K562 (cell line): Measurements from ENCODE around the gene AHI1. TPM values are rescaled to one million over a fixed set of nuclear protein-coding genes. Genes with fewer than 3 reads are reported as not detected.
A peak's percentile ranks its signal among the peaks of the same experiment; 100 is the strongest.

Experiments
- BRD4 ChIP-seq: fragments of 200-600 bp; sonication (generic); IDR thresholded peaks from 2 replicates; pipeline ENCODE4 v1.6.1; 2017; ENCODE audit warnings: inconsistent platforms
- CHAMP1 ChIP-seq: fragments of 450-650 bp; IDR thresholded peaks from 2 replicates; pipeline ENCODE4 v1.6.1; 2016; ENCODE audit warnings: mild to moderate bottlenecking
- CREM ChIP-seq: IDR thresholded peaks from 2 replicates; pipeline ENCODE4 v1.6.1; 2014; ENCODE audit warnings: antibody characterized with exemption, low read depth
- EP300 ChIP-seq: IDR thresholded peaks from 2 replicates; pipeline ENCODE4 v1.6.1; 2012; ENCODE audit warnings: low read length, improper control_type of control experiment
- ESRRA ChIP-seq: fragments of 450-650 bp; IDR thresholded peaks from 2 replicates; pipeline ENCODE4 v1.6.1; 2014; ENCODE audit warnings: low read depth, mild to moderate bottlenecking, moderate library complexity, borderline replicate concordance
- FOSL1 ChIP-seq: fragments of 200-800 bp; sonication (Bioruptor generic); conservative IDR thresholded peaks from 2 replicates; pipeline ENCODE4 v1.6.1; 2016; ENCODE audit warnings: missing genetic modification characterization, missing compliant biosample characterization
- HMGN3 ChIP-seq: IDR thresholded peaks from 2 replicates; pipeline ENCODE4 v1.6.1; 2011; ENCODE audit warnings: borderline replicate concordance, low read depth, mild to moderate bottlenecking, mixed read lengths, low read length; ENCODE audit not compliant: insufficient read length; ENCODE audit errors: extremely low read depth
- LEF1 ChIP-seq: fragments of 450-650 bp; IDR thresholded peaks from 2 replicates; pipeline ENCODE4 v1.6.1; 2016; ENCODE audit warnings: mild to moderate bottlenecking
- MAFG ChIP-seq: fragments of 450-650 bp; conservative IDR thresholded peaks from 2 replicates; pipeline ENCODE4 v1.6.1; 2016; ENCODE audit warnings: missing genetic modification characterization, missing compliant biosample characterization
- MEIS2 ChIP-seq: fragments of 450-650 bp; IDR thresholded peaks from 2 replicates; pipeline ENCODE4 v1.6.1; 2014; ENCODE audit warnings: mild to moderate bottlenecking; ENCODE audit not compliant: partially characterized antibody
- NR2C1 ChIP-seq, 2 experiments: fragments of 450-650 bp; IDR thresholded peaks; 2 replicates each; pipeline ENCODE4 v1.6.1; 2017; ENCODE audit warnings: mild to moderate bottlenecking in 2 of 2, antibody characterized with exemption in 1 of 2, inconsistent platforms in 1 of 2, missing compliant biosample characterization in 1 of 2, missing genetic modification characterization in 1 of 2
- PHF8 ChIP-seq: fragments of 200-600 bp; sonication (generic); IDR thresholded peaks from 2 replicates; pipeline ENCODE4 v1.6.1; 2012; ENCODE audit warnings: mixed run types, mild to moderate bottlenecking, inconsistent platforms, low read length, moderate library complexity, borderline replicate concordance
- SAFB ChIP-seq: fragments of 200-400 bp; formaldehyde crosslinking; IDR thresholded peaks from 2 replicates; pipeline ENCODE4 v1.6.1; 2017; ENCODE audit warnings: low read depth, low read length, borderline replicate concordance
- SAP30 ChIP-seq: fragments of 200-600 bp; sonication (generic); IDR thresholded peaks from 2 replicates; pipeline ENCODE4 v1.6.1; 2012; ENCODE audit warnings: borderline replicate concordance, low read depth, mild to moderate bottlenecking, moderate library complexity, low read length, control low read depth, inconsistent platforms; ENCODE audit not compliant: insufficient read depth, poor library complexity, severe bottlenecking
- SMARCA4 ChIP-seq: fragments of 450-650 bp; IDR thresholded peaks from 2 replicates; pipeline ENCODE4 v1.6.1; 2016
- SMARCC2 ChIP-seq: fragments of 450-650 bp; IDR thresholded peaks from 2 replicates; pipeline ENCODE4 v1.6.1; 2017; ENCODE audit warnings: antibody characterized with exemption, moderate library complexity, mild to moderate bottlenecking, low read depth
- SMARCE1 ChIP-seq: fragments of 450-650 bp; IDR thresholded peaks from 2 replicates; pipeline ENCODE4 v1.7.1; 2016; ENCODE audit warnings: mild to moderate bottlenecking
- SNIP1 ChIP-seq: fragments of 450-650 bp; IDR thresholded peaks from 2 replicates; pipeline ENCODE4 v1.7.1; 2017; ENCODE audit warnings: low read depth, mild to moderate bottlenecking
- TAF9B ChIP-seq: fragments of 450-650 bp; IDR thresholded peaks from 2 replicates; pipeline ENCODE4 v1.6.1; 2018; ENCODE audit warnings: mild to moderate bottlenecking; ENCODE audit not compliant: partially characterized antibody
- YBX1 ChIP-seq: fragments of 450-650 bp; IDR thresholded peaks from 2 replicates; pipeline ENCODE4 v1.7.1; 2016; ENCODE audit warnings: mild to moderate bottlenecking
- ZEB2 ChIP-seq: fragments of 450-650 bp; IDR thresholded peaks from 2 replicates; pipeline ENCODE4 v1.6.1; 2016
- ZNF395 ChIP-seq: fragments of 200-800 bp; sonication (Bioruptor generic); IDR thresholded peaks from 2 replicates; pipeline ENCODE4 v1.6.1; 2017; ENCODE audit warnings: missing genetic modification characterization, missing compliant biosample characterization
- ZNF41 ChIP-seq: fragments of 250-450 bp; sonication (Bioruptor Pico); conservative IDR thresholded peaks from 2 replicates; pipeline ENCODE4 v1.4.0; 2020; ENCODE audit warnings: mild to moderate bottlenecking
- ZNF583 ChIP-seq: fragments of 250-450 bp; sonication (Bioruptor Pico); IDR thresholded peaks from 2 replicates; pipeline ENCODE4 v1.4.0; 2020
- ZNF696 ChIP-seq: fragments of 250-450 bp; sonication (Bioruptor Pico); conservative IDR thresholded peaks from 2 replicates; pipeline ENCODE4 v1.4.0; 2020; ENCODE audit warnings: mild to moderate bottlenecking, moderate library complexity
- polyA plus RNA-seq, 8 experiments: library from polyadenylated mRNA; depleted of rRNA in 4 of 8; stranded (reverse) in 5 of 8; unstranded in 3 of 8; fragments of >200 nt; fragmentation: Nextera tagmentation in 2 of 8; fragmentation: Illumina TruSeq in 1 of 8; extraction: Ambion mirVana in 2 of 8; extraction: Trizol in 1 of 8; gene quantifications; 2 replicates each; pipeline versions ENCODE4 v1.2.1 to v1.2.3, GENCODE V29; 2011 to 2014; ENCODE audit warnings: inconsistent platforms in 1 of 8, missing spikeins in 1 of 8
- total RNA-seq, 7 experiments: library from RNA; depleted of rRNA in 6 of 7; stranded (reverse); fragments of >200 nt in 6 of 7; fragmentation: Illumina TruSeq in 2 of 7; extraction: Trizol in 2 of 7; gene quantifications; 2 replicates each; pipeline versions ENCODE4 v1.2.1 to v1.2.3, GENCODE V29; 2011 to 2021; ENCODE audit warnings: low replicate concordance in 1 of 7

AHI1 gene
- total and polyA plus RNA-seq, 9 of the 15 experiments (the other 6 are each of a cell fraction or from before 2014, with no cell fraction given) = 24.7 to 54.9 (median 32.2) TPM

- TF ChIP-seq SNIP1 (no peak), ZNF696 (CRISPR knock-in tag) (no peak), ZEB2 (peak; percentile 54; the same call in 1 of the 2 replicates), ZNF395 (no peak), MAFG (peak; percentile 45), FOSL1 (tag) (peak; percentile 62), SAP30 (no peak), LEF1 (peak; percentile 68), HMGN3 (peak; percentile 69), SMARCA4 (peak; percentile 91), ESRRA (peak; percentile 86), PHF8 (no peak), SAFB (no peak), SMARCC2 (peak; percentile 69; the same call in 1 of the 2 replicates), ZNF583 (0 out of 2 replicates have a peak, but pooled peaks have one; percentile 18), CHAMP1 (peak; percentile 90), NR2C1 (IDR thresholded peaks at IDR 0.05) (peak; percentile 17; the same call in 1 of the 2 replicates), NR2C1 (tag; IDR thresholded peaks at IDR 0.05) (no peak), BRD4 (peak; percentile 73; the same call in 1 of the 2 replicates), MEIS2 (peak; percentile 46), SMARCE1 (peak; percentile 83; the same call in 1 of the 2 replicates), TAF9B (peak; percentile 29), CREM (peak; percentile 40; the same call in 1 of the 2 replicates), YBX1 (no peak), EP300 (peak; percentile 97), ZNF41 (CRISPR knock-in tag) (peak; percentile 49; the same call in 1 of the 2 replicates)
Observed at GRCh38 chr6:135320721-135321621, 176.6 kb downstream of the AHI1 start (continued).
